Panc1 (cell line): ENCODE results near the gene TBC1D26. TPM values are rescaled to one million over a fixed set of nuclear protein-coding genes. Genes with fewer than 3 reads are reported as not detected.

Experiments
- total RNA-seq: library from RNA; stranded (reverse); gene quantifications from one replicate; pipeline ENCODE4 v1.2.1, GENCODE V29; 2021; ENCODE audit not compliant: unreplicated experiment

TBC1D26 gene
- total RNA-seq, 1 experiment from 2014 or later: 0.05 TPM

Other genes starting within 250 kb of the TBC1D26 start
- 6.7 TPM for gene TVP23C, start 168.8 kb upstream of the TBC1D26 start, total RNA-seq
- 0.54 TPM for gene FBXW10B, start 112.6 kb upstream of the TBC1D26 start, total RNA-seq
- gene TRIM16, start 48.0 kb upstream of the TBC1D26 start, total RNA-seq: 31.7 TPM
- gene ZNF286A, start 32.5 kb upstream of the TBC1D26 start, total RNA-seq: 25.5 TPM
- 42.7 TPM for gene ADORA2B, start 212.8 kb downstream of the TBC1D26 start, total RNA-seq